ELR (cell line): ENCODE data around the gene NID1.
A peak's percentile ranks its signal among the peaks of the same experiment; 100 is the strongest.
"Not testable (repeated sequence)": the region's sequence is repeated elsewhere in the genome, so short reads cannot be mapped to it uniquely, and the experiment has no call there.

Experiments used
- DNase-seq: peaks from one replicate; pipeline ENCODE4 v3.0.0-alpha.2; 2015; ENCODE audit warnings: low read depth

Gene NID1

DNA sequence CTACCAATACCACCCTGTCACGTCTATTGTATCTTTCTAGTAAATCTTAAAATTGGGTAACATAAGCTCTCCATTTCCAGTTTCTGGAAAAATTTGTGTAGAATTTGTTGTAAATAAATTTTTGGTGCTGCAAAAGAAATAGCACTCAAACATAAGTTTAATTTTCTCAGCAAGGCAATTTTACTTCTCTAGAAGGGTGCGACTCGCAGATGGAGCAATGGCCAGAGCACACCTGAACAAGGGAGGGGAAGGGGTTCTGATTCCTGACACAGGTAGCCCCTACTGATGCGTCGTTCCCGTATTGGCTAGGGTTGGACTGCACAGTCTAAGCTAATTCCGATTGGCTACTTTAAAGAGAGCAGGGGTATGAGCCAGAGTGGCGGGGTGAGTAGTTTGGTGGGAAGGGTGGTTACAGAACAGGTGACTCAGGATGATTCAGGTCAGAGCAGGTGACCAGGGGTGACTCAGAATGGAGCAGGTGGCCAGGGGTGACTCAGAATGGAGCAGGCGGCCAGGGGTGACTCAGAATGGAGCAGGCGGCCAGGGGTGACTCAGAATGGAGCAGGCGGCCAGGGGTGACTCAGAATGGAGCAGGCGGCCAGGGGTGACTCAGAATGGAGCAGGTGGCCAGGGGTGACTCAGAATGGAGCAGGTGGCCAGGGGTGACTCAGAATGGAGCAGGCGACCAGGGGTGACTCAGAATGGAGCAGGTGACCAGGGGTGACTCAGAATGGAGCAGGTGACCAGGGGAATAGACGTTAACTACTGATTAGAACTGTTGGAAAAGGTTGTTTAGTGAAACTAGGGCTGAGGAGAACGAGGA is 32.0 kb upstream of the NID1 start:
- peak; percentile 80 for DNase-seq

DNA sequence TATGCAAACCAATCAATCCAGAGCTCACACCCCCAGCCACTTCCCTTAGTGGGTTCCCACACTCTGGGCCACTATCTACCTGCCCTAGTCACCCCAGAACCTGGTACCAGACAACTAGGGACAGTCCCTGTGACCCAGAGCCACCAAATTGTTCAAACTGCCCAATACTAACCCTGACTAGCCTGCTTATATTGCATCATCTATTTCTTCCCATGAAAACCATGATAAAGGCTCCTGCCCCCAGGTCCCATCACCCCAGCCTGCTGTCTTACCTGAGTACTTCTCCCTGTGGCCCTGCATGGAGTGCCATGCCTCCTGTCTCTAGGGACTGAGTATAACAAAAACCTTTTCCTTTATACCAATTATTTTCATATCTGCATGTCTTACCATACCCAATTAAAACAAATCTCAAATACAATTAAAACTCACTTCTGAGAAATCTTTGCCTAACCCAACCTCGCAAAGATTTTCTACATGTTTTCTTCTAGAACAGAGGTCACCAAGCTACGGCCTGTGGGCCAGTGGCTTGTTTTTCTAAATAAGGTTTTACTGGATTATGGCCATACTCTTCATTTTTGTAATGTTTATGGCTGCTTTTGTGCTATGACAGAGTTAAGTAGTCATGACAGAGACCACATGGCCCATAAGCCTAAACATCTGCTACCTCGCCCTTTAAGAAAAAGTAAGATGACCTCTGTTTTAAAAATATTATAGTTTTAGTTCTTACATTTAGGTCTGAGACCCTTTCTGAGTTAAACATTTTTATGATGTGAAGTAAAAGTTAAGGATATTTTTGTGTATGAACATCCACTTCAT is 31.0 kb upstream of the NID1 start:
- DNase-seq: no peak

- no peak for DNase-seq
Observed at GRCh38 chr1:236092899-236093298, 28.0 kb upstream of the NID1 start.

DNA sequence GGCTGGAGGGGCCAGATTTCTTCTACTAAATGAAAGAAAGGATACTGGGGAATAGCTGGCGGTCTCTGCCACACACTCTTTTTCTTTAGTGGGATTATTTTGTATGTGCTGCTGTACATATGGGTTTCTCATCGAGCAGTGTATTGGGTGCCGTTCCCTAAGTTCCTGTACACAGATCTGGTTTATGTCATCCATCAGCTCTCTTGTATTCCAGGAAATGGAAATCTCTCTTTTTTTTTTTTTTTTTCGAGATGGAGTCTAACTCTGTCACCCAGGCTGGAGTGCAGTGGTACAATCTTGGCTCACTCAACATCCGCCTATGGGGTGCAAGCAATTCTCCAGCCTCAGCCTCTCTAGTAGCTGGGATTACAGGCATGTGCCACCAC is 27.0 kb upstream of the NID1 start:
- DNase-seq: no peak

DNA sequence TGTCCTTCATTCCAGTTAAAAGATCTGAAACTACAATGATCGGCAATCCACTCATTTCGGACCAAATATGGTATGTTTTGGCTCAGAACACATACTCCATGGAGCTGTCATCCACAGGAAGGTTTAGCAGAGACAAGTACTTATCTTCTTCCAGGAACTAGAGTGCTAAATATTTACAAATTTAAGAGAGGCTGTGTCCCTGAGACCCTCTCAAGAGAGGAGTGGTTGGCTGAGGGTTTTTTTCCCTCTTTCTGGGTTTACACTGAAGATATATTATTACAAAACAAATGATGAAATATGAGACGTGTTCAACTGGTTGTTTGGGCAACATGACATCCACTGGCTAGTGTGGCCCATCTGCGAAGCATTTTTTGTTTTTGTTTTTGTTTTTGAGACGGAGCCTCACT is 25.9 kb upstream of the NID1 start:
- no peak for DNase-seq

DNA sequence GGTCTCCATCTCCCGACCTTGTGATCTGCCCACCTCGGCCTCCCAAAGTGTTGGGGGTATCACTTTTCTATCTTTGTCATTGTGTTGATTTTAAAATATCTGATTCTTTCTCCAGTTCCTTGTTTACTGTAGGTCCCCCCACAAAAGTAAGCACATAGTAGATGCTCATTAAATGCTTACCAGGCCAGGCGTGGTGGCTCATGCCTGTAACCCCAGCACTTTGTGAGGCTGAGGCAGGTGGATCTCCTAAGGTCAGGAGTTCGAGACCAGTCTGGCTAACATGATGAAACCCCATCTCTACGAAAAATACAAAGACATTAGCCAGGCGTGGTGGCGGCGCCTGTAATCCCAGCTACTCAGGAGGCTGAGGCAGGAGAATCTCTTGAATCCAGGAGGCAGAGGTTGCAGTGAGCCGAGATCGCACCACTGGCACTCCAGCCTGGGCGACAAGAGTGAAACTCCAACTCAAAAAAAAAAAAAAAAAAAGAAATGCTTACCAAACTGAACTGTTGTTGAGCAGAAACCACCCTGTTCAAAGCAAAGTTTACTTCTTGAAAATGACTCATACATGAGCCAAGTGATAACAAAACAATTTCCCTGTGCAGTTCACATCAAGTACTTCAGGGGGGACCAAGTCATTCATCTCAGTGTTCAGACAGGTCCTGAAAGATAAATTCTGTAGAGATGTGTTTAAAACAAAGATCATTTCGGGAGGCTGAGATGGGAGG is 24.3 kb upstream of the NID1 start:
- peak; percentile 74 for DNase-seq

DNA sequence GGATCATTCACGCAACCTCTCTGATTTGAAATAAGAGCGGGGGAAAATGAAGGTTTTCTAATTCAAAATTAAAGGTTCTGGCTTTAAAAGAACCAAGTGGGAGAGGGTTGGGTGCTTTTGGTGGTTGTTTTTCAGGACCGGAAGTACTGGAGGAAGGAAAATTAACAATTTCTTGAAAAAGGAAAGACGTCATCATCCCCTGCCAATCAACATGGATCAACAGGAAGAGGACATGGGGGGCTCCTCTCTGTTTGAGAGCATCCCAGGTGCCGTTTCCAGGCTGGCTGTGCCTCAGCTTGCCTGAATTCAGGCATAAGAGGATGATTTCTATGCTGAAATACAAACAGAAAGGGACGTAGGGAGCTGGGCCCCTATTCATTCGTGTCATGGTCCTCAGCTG is 21.6 kb upstream of the NID1 start:
- no peak for DNase-seq

GRCh38 chr1:236085545-236086159 is 20.8 kb upstream of the NID1 start:
- no peak for DNase-seq

DNA sequence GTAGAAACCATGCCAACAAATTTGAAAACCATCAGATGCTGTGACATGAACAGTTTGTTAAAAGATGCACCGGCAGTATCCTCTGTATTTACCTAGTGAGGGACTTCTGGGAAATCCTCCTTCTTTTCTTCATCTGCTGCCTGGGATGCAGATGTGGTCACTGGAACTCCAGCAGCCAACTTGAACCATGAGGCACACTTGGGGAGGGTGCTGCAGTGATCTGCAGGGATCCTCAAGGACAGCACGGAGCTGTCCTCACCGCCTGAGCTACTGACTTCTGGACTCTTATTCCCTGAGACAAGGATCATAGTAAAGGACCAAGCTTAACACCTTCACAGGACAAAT is 19.5 kb upstream of the NID1 start:
- DNase-seq: no peak

DNA sequence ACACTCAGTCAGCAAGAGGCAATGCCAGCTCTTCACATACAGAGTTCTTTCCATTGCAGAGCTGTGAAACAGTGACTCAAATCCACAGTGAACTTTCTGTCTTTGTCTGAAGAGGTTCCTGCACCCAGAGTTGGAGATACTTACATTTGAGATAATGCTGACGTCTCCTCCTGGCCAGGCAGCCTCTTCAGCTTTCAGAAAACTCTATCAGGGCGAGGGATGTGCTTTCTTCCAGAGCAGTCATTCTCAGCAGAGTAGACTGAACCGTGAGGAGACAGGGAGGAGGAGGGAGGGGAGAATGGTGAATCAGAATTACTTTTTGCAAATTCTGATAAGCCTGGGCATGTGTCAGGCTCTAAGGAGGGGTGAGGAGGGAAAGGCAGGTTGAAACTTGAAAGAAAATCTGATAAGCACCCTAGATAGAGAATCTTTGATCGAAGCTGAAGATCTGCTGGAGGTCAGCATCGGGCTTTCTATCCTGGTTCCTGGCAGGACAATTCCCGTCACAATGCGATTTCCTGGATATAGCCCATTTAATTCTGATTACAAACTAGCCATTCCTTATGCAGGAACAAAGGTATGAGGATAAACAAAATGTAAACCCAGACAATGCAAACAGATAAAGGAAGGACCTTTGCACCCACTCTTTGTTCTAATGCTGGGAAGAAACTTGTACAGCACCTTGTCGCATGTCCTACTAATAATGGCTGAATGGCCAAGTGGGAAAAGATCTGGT is 18.9 kb upstream of the NID1 start:
- DNase-seq: peak; percentile 15

- no peak for DNase-seq
Observed at GRCh38 chr1:236082526-236082925, 17.6 kb upstream of the NID1 start.

DNA sequence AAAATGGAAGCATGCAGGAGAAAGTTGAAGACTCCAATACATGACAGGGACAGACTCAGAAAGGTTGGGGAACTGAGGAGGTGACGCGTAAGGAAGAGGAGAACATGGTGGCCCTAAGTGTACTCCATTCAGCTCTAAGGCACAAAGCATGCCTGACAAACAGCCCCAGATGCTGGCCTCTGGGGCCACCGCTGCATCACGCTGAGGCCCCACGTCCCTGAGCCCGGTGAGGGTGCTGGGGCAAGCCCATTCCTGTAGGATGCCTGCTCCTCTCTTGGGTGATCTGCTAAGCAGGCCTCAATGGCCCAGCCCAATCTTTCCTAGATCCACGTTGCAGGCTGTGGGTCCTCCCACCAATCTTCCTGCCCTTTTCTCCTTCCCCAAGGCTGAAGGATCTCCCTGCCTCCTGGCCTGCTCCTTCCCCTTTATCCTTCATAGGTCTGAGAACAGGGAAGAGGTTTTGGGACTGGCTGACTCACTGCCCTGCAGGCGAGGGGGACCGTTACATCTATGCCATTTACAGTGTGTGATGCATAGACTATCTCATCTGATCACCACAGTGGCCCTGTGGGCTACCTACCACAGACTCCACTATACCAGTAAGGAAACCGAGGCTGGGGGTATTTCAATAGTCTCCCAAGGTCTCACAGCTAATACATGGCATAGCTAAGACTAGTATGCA is 16.8 kb upstream of the NID1 start:
- peak; percentile 38 for DNase-seq

- no peak for DNase-seq
Observed at GRCh38 chr1:236079703-236080102, 14.8 kb upstream of the NID1 start.

DNA sequence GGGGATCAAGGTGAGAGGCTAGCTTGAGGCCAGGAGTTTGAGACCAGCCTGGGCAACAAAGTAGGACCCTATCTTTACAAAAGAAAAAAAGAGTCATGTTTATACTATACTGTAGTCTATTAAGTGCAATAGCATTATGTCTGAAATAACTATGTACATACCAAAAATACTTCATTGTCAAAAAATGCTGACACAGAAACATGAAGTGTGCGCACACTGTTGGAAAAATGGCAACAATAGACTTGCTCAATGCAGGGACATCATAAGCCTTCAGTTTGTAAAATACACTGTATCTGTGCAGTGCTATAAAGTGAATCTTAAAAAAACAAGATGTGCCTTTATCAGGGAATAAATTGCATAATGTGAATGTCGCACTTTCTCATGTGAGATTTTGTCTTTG is 14.1 kb upstream of the NID1 start:
- DNase-seq: no peak

- DNase-seq: not testable (repeated sequence)
Observed at GRCh38 chr1:236078077-236078476, 13.2 kb upstream of the NID1 start.

DNA sequence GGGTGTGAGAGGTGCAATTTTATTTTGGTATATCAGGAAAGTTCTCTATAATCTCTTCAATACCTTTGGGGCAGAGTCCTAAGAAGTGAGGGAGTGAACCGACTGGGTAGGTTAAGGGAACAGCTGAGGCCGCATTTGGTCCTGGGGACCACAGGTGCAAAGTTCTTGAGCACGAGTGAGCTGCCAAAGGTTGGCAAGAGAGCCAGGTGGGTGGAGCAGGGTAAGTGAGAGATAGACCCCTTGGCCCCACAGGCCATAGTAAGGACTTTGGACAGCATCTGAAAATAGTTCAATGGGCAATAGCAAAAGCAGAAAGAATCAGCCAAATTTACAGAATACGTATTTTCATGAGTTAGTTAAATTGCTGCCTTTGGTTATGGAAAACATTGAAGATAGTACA is 11.0 kb upstream of the NID1 start:
- no peak for DNase-seq

GRCh38 chr1:236073307-236073897 is 8.5 kb upstream of the NID1 start:
- no peak for DNase-seq

DNA sequence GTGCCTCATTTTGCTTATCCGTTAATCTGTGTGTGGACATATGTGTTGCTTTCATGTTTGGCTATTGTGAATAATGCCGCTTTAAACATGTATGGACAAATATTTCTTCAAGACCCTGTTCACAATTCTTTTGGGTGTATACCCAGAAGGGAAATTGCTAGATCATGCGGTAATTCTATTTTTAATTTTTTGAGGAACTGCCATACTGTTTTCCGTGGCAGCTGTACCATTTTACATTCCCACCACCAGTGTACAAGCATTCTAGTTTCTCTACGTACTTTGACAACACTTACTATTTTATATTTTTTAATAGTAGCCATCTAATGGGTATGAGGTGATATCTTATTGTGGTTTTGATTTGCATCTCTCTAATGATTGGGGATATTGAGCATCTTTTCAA is 7.1 kb upstream of the NID1 start:
- DNase-seq: no peak

DNA sequence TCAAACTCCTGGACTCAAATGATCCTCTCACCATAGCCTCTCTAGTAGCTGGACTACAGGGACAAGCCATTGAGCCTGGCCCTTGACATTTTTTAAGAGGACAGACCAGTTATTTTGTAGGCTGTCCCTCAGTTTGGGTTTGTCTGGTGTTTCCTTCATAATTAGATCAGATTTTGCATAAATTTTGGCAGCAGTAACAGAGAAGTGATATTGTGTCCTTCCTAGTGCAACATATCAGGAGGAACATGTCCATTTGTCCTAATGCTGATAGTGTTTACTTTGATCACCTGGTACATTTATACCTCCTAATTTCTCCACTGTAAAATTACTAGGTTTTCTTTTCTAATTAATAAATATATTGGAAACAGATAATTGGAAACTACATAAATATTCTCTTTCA is 5.9 kb upstream of the NID1 start:
- no peak for DNase-seq

DNA sequence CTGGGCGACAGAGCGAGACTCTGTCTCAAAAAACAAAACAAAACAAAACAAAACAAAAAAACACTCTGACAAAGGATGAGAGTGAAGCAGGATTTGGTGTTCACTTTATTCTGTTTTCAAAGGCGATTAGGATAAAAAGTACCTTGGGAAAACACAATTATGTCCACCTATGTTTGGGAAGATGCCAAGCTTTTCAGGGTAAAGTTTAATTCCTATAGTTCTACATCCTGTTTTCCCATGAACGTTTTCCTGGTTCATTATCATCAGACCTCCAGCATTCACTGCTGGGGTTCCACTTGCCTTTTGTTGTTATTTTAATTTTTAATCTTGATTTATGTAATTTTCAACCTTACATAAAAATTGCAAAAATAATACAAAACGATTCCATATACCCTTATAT is 4.9 kb upstream of the NID1 start:
- DNase-seq: no peak
